ENCODE data around the gene CABLES1.
"Not testable (repeated sequence)": the region's sequence is repeated elsewhere in the genome, so short reads cannot be mapped to it uniquely, and the experiment has no call there.

CABLES1 gene

GRCh38 chr18:23134780-23135549, at the start of gene CABLES1:
Gene CABLES1, plus strand, starts transcription at chr18:23135485. Its CDS starts 278 bp downstream, at chr18:23135763.
- DNase-seq, result peak in 3 of 6 experiments; percentile 1 to 33 (median 25)

- no peak for DNase-seq
Measured at GRCh38 chr18:23087352-23087751, 47.9 kb upstream of the CABLES1 start.

GRCh38 chr18:23088310-23088709, 47.0 kb upstream of the CABLES1 start:
- DNase-seq, result no peak

GRCh38 chr18:23091017-23091993, 44.0 kb upstream of the CABLES1 start:
- DNase-seq, result peak in 1 of 6 experiments; percentile 3

- no peak for DNase-seq
Measured at GRCh38 chr18:23092121-23092520, 43.2 kb upstream of the CABLES1 start.

- DNase-seq, result not testable (repeated sequence)
Measured at GRCh38 chr18:23093130-23093529, 42.2 kb upstream of the CABLES1 start.

- DNase-seq, result no peak
Measured at GRCh38 chr18:23093772-23094171, 41.5 kb upstream of the CABLES1 start.

GRCh38 chr18:23094411-23095190, 40.7 kb upstream of the CABLES1 start:
- no peak for DNase-seq

- no peak for DNase-seq
Measured at GRCh38 chr18:23095463-23095862, 39.8 kb upstream of the CABLES1 start.

- not testable (repeated sequence) for DNase-seq
Measured at GRCh38 chr18:23097016-23097415, 38.3 kb upstream of the CABLES1 start.

- DNase-seq, result no peak
Measured at GRCh38 chr18:23099621-23100020, 35.7 kb upstream of the CABLES1 start.

- no peak for DNase-seq
Measured at GRCh38 chr18:23101861-23102432, 33.3 kb upstream of the CABLES1 start.

- DNase-seq, result no peak
Measured at GRCh38 chr18:23102493-23103261, 32.6 kb upstream of the CABLES1 start.

- DNase-seq, result no peak
Measured at GRCh38 chr18:23103449-23103848, 31.8 kb upstream of the CABLES1 start.

- DNase-seq, result no peak
Measured at GRCh38 chr18:23105030-23105429, 30.3 kb upstream of the CABLES1 start.

GRCh38 chr18:23105581-23106219, 29.6 kb upstream of the CABLES1 start:
- no peak for DNase-seq

- no peak for DNase-seq
Measured at GRCh38 chr18:23106575-23106974, 28.7 kb upstream of the CABLES1 start.

- DNase-seq, result no peak
Measured at GRCh38 chr18:23107718-23108117, 27.6 kb upstream of the CABLES1 start.

- DNase-seq, result no peak
Measured at GRCh38 chr18:23108496-23108895, 26.8 kb upstream of the CABLES1 start.

GRCh38 chr18:23109163-23109562, 26.1 kb upstream of the CABLES1 start:
- not testable (repeated sequence) for DNase-seq

- no peak for DNase-seq
Measured at GRCh38 chr18:23113576-23113975, 21.7 kb upstream of the CABLES1 start.

Data from stimulated activated naive CD4-positive, alpha-beta T cell (primary cell).